A549 treated with ZK216348 at 1 μM for 4 hours (cell line): ENCODE measurements around the gene SLC34A3. TPM values are rescaled to one million over a fixed set of nuclear protein-coding genes. Genes with fewer than 3 reads are reported as not detected.

Experiments used
- total RNA-seq: library from RNA; stranded (reverse); fragments of 200-300 nt; extraction: Qiagen RNA extraction; gene quantifications from 5 replicates; pipeline ENCODE4 v1.2.3, GENCODE V29; 2022; ENCODE audit warnings: low read depth

SLC34A3 gene
- total RNA-seq: 0.13 to 0.19 TPM in 2 of 5 replicates, not detected in the others

GRCh38 chr9:137230705-137231371 lies at the start of gene SLC34A3:
Gene SLC34A3, plus strand, starts transcription at chr9:137230901. Its CDS starts 802 bp downstream, at chr9:137231703.

GRCh38 chr9:137188490-137189296 lies 42.0 kb upstream of the SLC34A3 start, which contains the start of the genes ANAPC2 and SSNA1:
Gene ANAPC2, minus strand, starts transcription at chr9:137188560. Its CDS starts 28 bp downstream, at chr9:137188532.
Gene SSNA1, plus strand, starts transcription at chr9:137188676. Its CDS starts 51 bp downstream, at chr9:137188727.

GRCh38 chr9:137200311-137201204 lies 30.1 kb upstream of the SLC34A3 start, which contains the start of gene TPRN:
Gene TPRN, minus strand, starts transcription at chr9:137200741. Its CDS starts 30 bp downstream, at chr9:137200711.

GRCh38 chr9:137205126-137206069 lies 25.3 kb upstream of the SLC34A3 start, which contains the start of the genes NDOR1 and TMEM203:
Gene NDOR1, plus strand, starts transcription at chr9:137205700. Its CDS starts 78 bp downstream, at chr9:137205778.
Gene TMEM203, minus strand, starts transcription at chr9:137205648. Its CDS starts 234 bp downstream, at chr9:137205414.

GRCh38 chr9:137222190-137223077 lies 8.3 kb upstream of the SLC34A3 start, which contains the start of gene RNF208:
Gene RNF208, minus strand, starts transcription at chr9:137222240. Its CDS starts 1,028 bp downstream, at chr9:137221212.

GRCh38 chr9:137224830-137225694 lies 5.6 kb upstream of the SLC34A3 start, which contains the start of gene CYSRT1:
Gene CYSRT1, plus strand, starts transcription at chr9:137225174. Its CDS starts 448 bp downstream, at chr9:137225622.

GRCh38 chr9:137227054-137227852 lies 3.4 kb upstream of the SLC34A3 start, which contains the start of gene RNF224:
Gene RNF224, plus strand, starts transcription at chr9:137227502. Its CDS starts 834 bp downstream, at chr9:137228336.

GRCh38 chr9:137240841-137241489 lies 10.3 kb downstream of the SLC34A3 start, which contains the start of gene TUBB4B:
Gene TUBB4B, plus strand, starts transcription at chr9:137241287. Its CDS starts 74 bp downstream, at chr9:137241361.

GRCh38 chr9:137251194-137251461 lies 20.4 kb downstream of the SLC34A3 start, which contains the start of gene STPG3:
Gene STPG3, plus strand, starts transcription at chr9:137251286. Its CDS starts 1 bp downstream, at chr9:137251287.

GRCh38 chr9:137254624-137255447 lies 24.1 kb downstream of the SLC34A3 start, which contains the start of gene NELFB:
Gene NELFB, plus strand, starts transcription at chr9:137255327.

GRCh38 chr9:137277329-137278041 lies 46.8 kb downstream of the SLC34A3 start, which contains the start of gene TOR4A:
Gene TOR4A, plus strand, starts transcription at chr9:137277726. Its CDS starts 964 bp downstream, at chr9:137278690.

